HG02884 (cell line): ENCODE results near the gene MOB3B.
"Not testable (repeated sequence)": the region's sequence is repeated elsewhere in the genome, so short reads cannot be mapped to it uniquely, and the experiment has no call there.

Experiments used
- ATAC-seq: cut with Tn5 transposase; IDR thresholded peaks from one replicate; pipeline ENCODE4 v1.9.1; 2021; ENCODE audit warnings: mild to moderate bottlenecking, moderate library complexity; ENCODE audit not compliant: unreplicated experiment

Gene MOB3B

DNA sequence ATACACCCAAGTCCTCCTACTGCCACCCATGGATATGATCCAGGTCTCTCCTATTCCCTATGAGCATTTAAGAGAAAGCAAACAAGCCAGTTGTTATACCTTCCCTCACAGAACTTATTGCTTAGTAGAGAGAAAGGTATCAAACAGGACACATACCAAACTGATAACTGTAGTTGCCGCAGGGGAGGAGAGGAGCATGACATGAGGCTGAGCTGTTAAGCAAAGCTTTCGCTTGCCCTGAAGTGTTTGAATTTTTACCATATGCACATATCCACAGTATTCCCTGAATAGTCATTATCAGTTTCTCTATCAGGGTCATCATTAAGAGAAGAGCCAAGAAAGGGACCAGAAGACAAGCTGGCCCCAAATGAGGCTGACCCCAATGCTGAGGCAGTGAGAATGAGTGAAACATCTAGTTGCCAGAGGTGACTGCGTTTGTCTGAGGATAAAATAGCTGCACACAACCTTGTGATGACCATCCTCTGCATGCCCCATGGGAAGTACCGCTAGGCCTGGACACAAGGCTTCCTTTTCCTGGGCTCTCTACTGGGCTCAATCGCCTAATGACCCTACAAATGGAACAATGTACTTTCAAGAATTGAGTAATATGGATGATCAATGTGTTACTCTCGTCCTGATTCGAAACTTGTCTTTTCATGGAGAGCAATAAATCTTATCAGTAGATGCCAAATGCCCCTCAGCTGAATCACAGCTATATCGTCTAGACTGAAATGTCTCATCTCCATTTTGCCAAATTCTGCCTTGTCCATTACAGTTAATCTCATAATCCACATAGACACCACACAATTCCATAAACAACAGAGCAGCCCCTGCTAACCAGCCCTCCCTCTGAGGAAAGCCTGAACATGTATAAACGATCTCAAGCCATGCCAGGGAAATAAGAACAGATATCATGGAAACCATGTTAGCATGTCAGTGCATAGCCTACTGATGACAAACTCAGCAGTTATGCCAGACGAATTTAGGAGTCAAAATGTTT lies 9.8 kb downstream of the MOB3B start:
- no peak for ATAC-seq

DNA sequence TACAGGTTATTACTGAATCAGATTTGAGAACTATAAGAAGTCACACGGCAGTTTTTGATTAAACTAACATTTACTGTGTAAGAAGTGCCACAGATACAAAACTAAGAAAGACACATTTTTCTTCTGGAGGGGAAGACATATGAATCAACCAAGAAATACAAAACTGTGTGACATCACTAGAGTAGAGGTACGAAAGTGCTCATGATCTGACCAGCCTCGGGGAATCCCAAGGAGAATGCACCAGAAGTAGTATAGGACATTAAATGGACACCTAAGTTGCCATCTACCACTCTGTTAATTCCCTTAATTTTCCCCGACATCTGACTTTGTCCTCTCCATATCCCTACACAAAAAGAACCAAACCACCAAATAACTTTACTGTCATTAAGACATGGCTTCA lies 10.8 kb downstream of the MOB3B start:
- ATAC-seq, result no peak

DNA sequence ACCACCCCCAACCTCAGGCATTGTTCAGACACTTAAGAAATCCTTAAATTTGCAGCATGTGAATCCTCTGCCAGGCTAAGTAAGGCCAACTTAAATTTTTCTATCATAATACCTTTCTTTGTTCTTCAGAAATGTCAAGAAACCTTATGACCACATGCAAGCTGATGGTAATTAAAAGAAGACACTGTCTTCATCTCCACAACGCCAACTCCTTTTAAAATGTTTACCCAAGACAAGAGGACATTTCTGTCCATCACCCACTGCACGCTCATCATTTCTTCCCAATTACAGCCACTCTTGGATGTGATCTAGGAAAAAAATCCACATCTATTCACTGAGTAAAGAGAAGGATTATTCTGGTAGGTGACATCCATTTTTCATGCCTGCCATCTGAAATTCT lies 11.6 kb downstream of the MOB3B start:
- ATAC-seq, result no peak

DNA sequence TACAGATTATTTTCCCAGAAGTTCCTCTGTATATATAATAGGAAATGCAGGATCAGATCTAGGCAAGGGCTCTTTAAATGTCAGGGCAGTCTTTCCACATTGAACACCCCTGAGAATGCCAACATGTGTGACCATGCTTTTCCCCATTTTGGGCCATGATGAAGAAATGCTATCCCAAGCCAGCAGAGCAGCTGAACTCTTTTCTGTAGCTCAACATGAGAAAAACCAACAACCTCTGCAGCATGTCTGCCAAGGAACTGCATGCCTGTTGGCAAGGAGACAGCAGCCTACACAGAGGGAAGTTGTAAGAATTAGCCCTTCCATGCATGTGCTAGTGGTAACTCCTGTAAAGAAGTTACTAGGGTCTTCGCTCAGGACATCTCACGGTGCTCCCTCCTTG lies 15.1 kb downstream of the MOB3B start:
- no peak for ATAC-seq

DNA sequence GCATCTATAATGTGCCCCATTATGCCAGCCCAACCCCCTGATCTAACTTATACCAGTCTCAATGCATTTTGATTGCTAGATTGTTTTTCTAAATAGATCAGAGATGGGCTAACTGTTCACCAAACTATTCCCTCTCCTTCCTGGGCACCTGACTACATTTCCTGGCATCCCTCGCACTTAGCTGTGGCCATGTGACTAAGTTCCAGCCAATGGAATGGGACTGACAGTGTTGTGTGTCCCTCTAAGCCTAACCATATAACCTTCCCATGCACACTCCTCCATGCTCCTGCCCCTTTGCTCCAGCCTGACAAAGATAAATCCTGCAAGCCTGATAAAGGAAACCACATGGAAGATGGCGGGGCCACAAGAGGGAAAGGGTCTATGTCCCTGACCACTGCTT lies 17.8 kb downstream of the MOB3B start:
- ATAC-seq, result no peak

DNA sequence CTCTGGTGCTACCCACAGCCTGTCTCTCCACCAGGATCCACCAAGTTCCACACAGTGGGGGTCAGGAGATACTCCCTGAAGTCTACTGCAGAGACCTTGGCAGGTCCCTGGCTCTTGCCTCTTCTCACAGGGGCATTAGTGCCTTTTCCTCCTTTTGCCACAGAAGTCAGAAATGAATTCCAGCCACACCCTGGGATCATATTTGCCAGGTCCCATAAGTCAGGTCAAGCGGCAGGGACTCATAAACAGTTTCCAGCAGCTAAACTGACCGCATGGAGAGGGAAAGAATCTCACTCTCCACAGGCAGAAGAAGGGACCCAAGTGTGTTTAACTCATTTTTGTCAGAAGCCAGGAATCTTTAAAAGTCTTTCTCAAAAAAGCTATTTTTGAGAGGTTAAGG lies 18.8 kb downstream of the MOB3B start:
- no peak for ATAC-seq

DNA sequence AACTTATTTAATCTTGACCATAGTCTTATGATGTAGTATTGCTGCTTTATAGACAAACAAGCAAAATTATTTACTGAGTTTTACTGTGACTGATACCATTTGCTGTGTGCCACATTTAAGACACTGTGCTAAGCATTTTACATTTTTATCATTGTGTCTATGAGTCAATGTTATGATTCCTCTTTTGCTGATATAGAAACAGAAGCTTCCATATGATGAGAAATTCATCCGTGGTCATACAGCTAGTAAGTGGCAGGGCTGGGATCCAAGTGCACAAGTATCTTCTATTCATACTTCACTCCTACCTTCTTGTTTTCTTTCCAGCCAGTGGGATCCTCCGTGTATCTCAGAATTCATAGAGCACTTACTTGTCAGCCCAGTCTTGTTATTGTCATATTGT lies 22.6 kb downstream of the MOB3B start:
- ATAC-seq, result no peak

DNA sequence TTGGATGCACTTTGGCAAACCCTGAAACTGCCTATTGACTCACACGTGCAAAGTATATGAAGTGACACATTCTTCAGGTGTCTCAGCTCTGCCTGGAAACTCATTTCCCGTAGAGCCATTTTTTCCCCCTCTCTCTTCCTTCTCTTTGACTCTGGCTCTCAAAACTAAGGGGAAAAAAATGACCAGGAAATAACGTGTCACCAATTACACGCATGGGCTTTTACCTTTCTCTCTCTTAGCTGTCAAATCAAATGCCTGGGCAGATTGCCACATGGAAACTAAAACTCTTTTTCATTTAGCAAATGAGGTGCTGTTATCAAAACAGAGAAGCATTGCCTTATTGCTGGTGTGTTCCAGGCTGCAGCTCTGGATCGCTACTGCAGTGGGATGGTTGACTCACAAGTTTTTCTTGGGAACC lies 23.9 kb downstream of the MOB3B start:
- no peak for ATAC-seq

DNA sequence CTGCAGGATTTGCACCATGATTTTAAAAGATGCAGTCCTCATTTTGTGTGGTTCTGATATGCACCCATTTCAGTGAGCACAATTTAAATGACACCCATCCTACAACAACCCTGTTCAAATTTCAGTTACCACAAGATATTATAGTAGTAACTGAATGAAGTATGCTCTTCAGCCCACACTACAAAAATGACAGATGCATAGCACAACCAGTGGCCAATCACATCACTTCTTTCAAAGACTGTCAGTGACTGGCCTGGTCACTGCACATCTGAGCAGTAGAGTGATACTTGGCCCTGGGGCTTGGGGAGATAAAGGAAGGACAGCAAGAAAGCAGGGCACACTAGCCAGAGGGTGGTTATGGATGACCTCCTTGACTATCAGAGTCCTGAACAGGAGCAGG lies 25.4 kb downstream of the MOB3B start:
- peak; percentile 50 for ATAC-seq

DNA sequence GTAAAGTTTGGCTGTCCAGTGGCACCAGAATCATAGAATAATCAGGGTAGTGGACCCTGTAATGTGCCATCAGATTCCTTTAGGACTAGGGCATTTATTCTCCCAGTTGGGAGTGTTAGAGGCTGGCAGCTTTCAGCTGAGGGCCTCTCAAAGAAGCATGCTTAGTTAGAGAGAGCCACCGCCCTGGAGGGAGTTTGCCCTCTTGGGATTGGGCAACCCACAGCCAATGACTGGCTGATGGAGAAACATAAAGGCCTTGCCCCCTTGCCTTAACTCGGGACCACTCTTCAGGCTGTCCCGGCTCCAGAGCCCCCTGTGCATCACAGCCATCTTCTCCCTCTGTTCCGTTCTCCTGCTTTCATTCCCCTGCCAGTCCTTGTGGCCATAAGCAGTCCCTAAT lies 26.0 kb downstream of the MOB3B start:
- ATAC-seq, result no peak

DNA sequence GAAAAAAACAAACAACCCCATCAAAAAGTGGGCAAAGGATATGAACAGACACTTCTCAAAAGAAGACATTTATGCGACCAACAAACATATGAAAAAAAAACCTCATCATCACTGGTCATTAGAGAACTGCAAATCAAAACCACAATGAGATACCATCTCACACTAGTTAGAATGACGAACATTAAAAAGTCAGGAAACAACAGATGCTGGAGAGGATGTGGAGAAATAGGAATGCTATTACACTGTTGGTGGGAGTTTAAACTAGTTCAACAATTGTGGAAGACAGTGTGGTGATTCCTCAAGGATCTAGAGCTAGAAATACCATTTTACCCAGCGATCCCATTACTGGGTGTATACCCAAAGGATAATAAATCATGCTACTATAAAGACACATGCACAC lies 28.7 kb downstream of the MOB3B start:
- ATAC-seq, result not testable (repeated sequence)

DNA sequence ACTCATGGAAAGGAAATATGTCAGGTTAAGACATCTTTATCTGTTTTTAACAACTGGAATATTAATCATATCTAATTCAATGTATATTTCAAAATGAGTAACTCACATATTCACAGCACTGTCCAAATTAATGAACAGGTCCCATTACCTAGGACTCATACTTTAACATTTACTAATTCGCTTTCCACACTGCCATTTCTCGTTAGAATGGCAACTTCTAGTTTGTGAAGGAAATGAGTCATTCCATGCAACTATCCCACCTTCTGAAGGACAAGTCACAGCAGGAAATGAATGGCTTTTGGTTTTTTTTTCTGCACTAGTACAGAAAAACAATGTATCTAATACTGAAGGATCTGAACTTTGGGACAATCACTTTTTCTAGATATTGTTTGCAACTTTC lies 30.2 kb downstream of the MOB3B start:
- ATAC-seq, result peak; percentile 61

DNA sequence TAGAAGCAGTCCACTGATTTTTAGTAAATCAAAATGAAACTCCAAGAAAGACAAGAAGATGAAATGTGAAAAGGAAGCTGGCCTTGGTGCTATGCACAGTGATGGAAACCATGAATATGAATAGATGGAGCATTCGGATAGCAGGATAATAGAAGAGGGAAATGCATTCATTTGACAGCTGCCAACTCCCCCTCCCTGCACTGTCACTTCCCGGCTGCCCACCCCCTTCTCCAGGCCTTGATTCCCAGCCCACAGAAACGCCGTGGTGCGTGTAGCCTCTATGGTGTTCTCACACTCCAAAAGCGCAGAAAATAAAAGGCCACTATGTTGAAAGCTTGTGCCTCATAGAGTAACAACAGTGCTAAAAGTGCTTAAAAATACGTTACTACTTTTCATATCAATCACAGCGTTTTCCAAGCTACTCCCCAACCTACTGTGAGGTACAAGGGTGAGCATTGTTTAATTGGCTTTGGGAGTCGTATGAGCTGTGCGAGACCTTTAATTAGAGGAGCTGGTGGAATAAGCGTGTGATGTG lies 31.7 kb downstream of the MOB3B start:
- ATAC-seq, result no peak

DNA sequence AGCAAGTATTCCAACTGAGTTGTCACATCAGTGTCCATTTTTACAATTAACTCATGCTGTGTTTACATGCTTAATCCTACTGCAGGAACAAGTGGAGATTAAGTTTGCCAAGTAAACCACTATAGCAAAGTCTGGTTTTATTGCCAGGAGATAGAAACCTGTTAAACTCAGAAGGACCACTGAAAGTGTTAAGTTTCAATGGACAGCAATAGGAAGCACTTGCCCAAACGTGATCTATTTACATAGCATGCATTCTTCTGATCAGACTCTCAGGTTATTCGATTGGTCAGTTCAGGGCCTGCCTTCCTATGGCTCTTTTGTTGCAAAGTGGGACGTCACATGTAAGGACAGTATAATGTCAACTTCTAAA lies 33.5 kb downstream of the MOB3B start:
- no peak for ATAC-seq

DNA sequence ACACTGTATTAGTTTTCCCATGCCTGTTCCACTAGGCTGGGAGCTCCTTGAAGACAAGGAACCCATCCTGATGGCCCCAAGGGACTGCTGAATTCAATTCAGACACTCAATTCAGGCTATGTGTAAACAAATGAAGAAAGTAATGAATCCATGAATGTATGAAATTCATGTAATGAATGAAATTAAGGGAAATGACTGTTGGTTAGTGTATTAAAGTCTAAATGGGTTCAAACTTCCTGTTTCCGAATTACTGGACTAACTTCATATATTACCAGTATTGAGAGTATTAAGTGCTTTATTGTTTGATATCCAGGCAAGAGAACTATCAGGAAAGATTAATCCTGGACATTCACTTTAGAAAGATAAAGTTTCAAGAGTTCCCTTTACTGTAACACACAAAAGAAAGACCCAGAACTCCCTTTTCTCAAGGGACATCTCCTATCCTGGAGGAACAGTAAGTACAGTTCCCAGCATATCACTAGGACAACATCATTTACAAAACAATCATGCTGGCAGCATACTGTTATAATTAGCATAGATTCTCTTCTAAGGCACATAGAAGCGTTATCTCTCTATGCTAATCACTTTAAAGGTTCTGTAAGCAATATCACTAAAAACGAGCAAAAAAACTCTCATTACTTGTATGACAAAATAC lies 34.0 kb downstream of the MOB3B start:
- ATAC-seq, result no peak

DNA sequence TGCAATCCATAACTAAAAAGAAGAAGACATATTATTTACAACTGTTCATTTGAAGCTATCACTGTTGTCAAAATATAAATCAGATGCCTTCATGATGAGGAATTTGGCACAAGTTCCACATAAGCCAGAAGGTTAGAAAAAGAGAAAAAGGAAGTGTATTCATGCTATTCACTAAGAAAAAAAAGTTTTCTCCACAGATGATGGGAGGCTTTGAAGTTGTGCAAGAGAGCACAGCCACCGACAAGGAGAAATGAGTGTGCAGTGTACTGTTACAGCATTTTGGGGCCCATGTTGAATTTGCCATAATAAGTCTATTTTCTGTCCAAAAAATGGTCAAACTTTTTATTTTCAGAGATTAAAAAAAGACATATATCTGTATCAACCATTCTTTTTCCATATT lies 38.5 kb downstream of the MOB3B start:
- peak; percentile 38 for ATAC-seq

DNA sequence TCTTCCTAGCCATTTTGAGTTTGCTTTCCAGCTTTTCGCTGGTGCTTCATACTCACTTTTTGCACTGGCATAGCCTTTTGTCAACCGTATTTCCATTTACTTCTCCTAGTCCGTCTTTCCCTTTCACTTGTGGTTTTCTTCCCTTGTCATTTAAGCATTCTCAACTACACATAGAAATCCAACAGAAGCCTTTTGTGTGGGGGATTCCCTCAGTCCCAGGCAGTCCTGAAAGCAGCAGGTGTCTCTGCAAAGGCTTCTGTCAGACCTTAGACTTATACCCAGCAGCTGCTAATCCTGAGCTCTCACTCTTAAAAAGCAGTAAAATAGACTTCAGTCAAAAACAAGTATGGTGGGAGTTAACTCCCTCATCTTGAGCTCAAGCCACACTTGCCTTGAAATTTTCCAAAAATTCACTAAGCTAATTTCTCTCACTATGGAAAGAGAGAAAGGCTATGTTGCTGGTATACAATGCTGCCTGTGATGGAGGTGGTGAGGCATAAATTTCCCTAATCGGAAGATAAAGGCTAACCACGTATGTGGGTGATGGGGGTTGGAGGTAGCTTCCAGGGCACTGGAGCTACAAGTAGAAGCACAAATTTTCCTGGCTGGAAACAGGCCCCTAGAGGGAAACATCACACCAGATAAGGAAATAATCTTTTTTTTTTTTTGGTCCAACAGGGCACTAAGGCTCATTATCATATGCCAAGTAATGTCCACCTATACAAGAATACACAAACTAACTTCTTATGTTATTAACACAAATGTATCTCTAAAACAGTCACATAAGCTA lies 40.3 kb downstream of the MOB3B start:
- ATAC-seq, result peak; percentile 85

DNA sequence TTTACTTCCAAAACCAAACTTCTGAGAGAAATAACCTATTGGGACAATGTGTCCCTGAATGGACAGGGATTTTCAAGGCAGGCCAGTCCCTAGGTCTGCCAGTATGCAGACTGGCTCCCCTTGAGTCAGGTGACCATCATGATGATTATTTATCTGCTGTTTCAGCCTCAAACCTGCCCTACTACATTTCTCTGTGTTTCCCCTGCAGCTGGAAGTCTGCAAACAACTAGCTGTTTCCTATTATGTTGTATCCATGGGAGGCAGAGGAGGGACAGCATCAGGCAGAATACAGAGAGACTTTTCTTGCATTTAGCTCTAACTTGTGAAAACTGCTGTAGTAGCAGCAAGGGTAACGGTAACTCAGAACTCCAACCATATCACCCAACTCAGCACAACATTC lies 41.7 kb downstream of the MOB3B start:
- ATAC-seq, result no peak

DNA sequence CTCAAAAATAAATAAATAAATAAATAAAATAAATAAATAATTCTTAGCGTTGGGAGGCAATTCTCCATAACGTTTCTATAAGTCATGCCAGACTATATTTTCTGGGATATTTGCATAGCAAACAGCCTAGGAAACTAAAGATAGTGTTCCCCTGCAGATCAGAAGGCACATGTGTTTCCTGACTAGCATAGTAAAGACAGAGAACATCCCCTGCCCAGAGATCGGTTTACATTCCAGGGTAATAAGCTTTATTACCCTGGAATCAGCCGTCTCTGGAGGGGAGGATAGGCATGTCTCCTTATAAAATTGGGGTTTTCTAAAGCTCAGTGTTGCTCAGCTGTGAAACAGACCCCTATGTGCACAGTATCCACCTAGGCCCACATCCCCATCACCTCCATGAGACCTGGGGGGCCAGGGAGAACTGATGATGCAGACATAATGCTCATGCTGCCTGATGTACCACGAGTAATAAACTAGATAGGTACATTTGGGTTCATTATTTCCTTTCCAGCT lies 42.4 kb downstream of the MOB3B start:
- no peak for ATAC-seq

DNA sequence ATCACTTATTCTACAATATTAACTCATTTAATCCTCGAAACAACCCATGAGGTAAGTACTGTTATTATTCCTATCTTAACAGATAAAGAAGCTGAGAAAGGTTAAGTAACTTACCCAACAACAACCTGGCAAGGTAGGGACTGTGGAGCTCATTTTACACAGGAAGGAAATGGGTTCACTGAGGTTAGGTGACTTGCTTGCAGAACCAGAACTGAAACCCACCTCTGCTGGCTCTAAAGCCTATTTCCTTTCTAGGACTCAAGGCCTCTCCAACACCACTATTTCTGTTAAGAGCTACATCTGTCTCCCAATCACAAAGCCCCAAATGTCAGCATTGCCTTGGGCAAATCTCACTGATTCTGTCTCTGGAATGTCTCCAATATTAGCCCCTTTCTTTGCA lies 44.5 kb downstream of the MOB3B start:
- ATAC-seq, result peak; percentile 57

DNA sequence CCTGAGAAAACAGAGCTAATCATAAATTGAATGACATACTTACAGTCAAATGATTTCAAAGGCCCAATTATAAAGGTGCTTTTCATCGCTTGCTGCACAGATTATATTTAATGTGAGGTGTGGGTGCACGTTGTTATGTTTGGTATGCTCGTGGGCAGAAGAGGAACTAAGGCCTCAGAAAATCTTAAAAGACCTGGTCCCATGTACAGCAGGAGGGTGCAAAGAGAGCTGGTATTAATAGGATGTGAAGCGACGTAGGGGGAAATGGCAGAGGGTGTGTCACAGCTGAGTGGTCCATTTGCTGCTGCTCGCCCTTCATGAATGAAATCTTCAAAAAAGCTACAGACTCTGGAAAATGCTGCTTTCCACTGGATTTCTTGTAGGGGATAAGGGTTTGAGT lies 46.0 kb downstream of the MOB3B start:
- no peak for ATAC-seq
